ENCODE results near the gene TNRC6C. TPM values are rescaled to one million over a fixed set of nuclear protein-coding genes. Genes with fewer than 3 reads are reported as not detected.

The TNRC6C gene
- total and polyA plus RNA-seq, 2 of the 13 experiments (the other 11 are each of a cell fraction or from before 2014, with no cell fraction given) = 0.66 to 4.9 TPM

DNA sequence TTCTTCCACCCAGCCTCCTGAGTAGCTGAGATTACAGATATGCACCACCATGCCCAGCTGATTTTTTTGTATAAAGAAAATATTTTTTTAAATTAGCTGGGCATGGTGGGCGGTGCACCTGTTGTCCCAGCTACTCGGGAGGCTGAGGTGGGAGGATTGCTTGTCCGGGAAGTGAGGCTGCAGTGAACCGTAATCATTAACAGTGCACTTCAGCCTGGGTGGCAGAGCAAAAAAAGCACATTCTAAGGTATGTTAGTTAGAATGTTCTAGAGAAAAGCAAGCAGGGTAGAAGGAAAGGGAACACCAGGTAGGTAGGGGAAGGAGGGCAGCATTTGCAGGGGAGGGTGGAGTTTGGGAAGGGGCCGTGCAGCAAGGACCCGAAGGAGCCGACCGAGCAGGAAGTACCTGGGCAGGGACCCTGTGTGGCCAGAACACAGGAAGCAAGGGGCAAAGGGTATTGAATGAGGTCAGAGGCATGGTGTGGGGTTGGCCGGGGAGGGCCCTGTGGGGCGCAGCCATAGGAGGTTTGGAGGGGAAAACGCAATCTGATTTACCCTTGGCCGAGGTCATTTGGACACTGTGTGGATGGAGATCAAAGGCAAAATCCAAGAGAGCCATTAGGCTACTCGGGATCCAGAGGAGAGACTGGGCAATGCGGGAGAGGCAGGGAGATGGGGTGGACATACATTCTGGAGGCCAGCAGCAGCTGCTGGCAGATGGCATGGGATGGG, 189.9 kb downstream of the TNRC6C start (continued):
- TF ChIP-seq RFXAP (CRISPR knock-in tag; IDR thresholded peaks at IDR 0.05; ENCODE audit: borderline replicate concordance) = 0 out of 2 replicates have a peak, but pooled peaks have one; percentile 58
- TF ChIP-seq HNF4G (IDR thresholded peaks at IDR 0.05; ENCODE audit: borderline replicate concordance, low read depth, low read length) = no peak
- peak; percentile 50; the same call in 1 of the 2 replicates for TF ChIP-seq HNF4G (CRISPR knock-in tag; IDR thresholded peaks at IDR 0.05; ENCODE audit: borderline replicate concordance, low read depth)
- peak; percentile 68; the same call in 1 of the 2 replicates for TF ChIP-seq ERF (CRISPR knock-in tag; IDR thresholded peaks at IDR 0.05)
- TF ChIP-seq, protein P1, sequence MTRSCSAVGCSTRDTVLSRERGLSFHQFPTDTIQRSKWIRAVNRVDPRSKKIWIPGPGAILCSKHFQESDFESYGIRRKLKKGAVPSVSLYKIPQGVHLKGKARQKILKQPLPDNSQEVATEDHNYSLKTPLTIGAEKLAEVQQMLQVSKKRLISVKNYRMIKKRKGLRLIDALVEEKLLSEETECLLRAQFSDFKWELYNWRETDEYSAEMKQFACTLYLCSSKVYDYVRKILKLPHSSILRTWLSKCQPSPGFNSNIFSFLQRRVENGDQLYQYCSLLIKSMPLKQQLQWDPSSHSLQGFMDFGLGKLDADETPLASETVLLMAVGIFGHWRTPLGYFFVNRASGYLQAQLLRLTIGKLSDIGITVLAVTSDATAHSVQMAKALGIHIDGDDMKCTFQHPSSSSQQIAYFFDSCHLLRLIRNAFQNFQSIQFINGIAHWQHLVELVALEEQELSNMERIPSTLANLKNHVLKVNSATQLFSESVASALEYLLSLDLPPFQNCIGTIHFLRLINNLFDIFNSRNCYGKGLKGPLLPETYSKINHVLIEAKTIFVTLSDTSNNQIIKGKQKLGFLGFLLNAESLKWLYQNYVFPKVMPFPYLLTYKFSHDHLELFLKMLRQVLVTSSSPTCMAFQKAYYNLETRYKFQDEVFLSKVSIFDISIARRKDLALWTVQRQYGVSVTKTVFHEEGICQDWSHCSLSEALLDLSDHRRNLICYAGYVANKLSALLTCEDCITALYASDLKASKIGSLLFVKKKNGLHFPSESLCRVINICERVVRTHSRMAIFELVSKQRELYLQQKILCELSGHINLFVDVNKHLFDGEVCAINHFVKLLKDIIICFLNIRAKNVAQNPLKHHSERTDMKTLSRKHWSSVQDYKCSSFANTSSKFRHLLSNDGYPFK (CRISPR knock-in tag; IDR thresholded peaks at IDR 0.05; ENCODE audit: borderline replicate concordance) = 0 out of 2 replicates have a peak, but pooled peaks have one; percentile 54
- no peak for TF ChIP-seq KDM5A (IDR thresholded peaks at IDR 0.05; ENCODE audit: borderline replicate concordance, low read length)
- TF ChIP-seq, protein P2, sequence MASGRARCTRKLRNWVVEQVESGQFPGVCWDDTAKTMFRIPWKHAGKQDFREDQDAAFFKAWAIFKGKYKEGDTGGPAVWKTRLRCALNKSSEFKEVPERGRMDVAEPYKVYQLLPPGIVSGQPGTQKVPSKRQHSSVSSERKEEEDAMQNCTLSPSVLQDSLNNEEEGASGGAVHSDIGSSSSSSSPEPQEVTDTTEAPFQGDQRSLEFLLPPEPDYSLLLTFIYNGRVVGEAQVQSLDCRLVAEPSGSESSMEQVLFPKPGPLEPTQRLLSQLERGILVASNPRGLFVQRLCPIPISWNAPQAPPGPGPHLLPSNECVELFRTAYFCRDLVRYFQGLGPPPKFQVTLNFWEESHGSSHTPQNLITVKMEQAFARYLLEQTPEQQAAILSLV (CRISPR knock-in tag; IDR thresholded peaks at IDR 0.05; ENCODE audit: borderline replicate concordance) = no peak
- TF ChIP-seq ZNF431 (CRISPR knock-in tag; IDR thresholded peaks at IDR 0.05; ENCODE audit: borderline replicate concordance, low read depth) = no peak
- no peak for TF ChIP-seq NCOA5 (CRISPR knock-in tag; IDR thresholded peaks at IDR 0.05)
- TF ChIP-seq RXRA (CRISPR knock-in tag; IDR thresholded peaks at IDR 0.05) = peak; percentile 69
- no peak for TF ChIP-seq TBX3 (IDR thresholded peaks at IDR 0.05; ENCODE audit: borderline replicate concordance)
- peak; percentile 89 for TF ChIP-seq DBP (CRISPR knock-in tag; IDR thresholded peaks at IDR 0.05; ENCODE audit: not compliant biosample characterization)
- TF ChIP-seq ZMYM2 (CRISPR knock-in tag; IDR thresholded peaks at IDR 0.05) = 0 out of 2 replicates have a peak, but pooled peaks have one; percentile 34
- TF ChIP-seq, protein P3, sequence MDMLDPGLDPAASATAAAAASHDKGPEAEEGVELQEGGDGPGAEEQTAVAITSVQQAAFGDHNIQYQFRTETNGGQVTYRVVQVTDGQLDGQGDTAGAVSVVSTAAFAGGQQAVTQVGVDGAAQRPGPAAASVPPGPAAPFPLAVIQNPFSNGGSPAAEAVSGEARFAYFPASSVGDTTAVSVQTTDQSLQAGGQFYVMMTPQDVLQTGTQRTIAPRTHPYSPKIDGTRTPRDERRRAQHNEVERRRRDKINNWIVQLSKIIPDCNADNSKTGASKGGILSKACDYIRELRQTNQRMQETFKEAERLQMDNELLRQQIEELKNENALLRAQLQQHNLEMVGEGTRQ (IDR thresholded peaks at IDR 0.05; ENCODE audit: low read depth, low read length) = no peak
- TF ChIP-seq, protein P3 (CRISPR knock-in tag; IDR thresholded peaks at IDR 0.05; ENCODE audit: borderline replicate concordance) = no peak
- TF ChIP-seq, protein P4, sequence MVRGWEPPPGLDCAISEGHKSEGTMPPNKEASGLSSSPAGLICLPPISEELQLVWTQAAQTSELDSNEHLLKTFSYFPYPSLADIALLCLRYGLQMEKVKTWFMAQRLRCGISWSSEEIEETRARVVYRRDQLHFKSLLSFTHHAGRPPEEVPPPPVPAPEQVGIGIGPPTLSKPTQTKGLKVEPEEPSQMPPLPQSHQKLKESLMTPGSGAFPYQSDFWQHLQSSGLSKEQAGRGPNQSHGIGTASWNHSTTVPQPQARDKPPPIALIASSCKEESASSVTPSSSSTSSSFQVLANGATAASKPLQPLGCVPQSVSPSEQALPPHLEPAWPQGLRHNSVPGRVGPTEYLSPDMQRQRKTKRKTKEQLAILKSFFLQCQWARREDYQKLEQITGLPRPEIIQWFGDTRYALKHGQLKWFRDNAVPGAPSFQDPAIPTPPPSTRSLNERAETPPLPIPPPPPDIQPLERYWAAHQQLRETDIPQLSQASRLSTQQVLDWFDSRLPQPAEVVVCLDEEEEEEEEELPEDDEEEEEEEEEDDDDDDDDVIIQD (CRISPR knock-in tag; IDR thresholded peaks at IDR 0.05; ENCODE audit: low read depth) = peak; percentile 20; the same call in 1 of the 2 replicates
- TF ChIP-seq ZNF672 (CRISPR knock-in tag; IDR thresholded peaks at IDR 0.05) = no peak
- TF ChIP-seq NONO (IDR thresholded peaks at IDR 0.05) = no peak
- 0 out of 2 replicates have a peak, but pooled peaks have one; percentile 28 for TF ChIP-seq NONO (CRISPR knock-in tag; conservative IDR thresholded peaks at IDR 0.05)
- TF ChIP-seq SOX6 (IDR thresholded peaks at IDR 0.05) = no peak
- no peak for TF ChIP-seq SOX6 (CRISPR knock-in tag; IDR thresholded peaks at IDR 0.05)
